ENCODE data around the gene RGS7. TPM values are rescaled to one million over a fixed set of nuclear protein-coding genes. Genes with fewer than 3 reads are reported as not detected.
"Not testable (repeated sequence)": the region's sequence is repeated elsewhere in the genome, so short reads cannot be mapped to it uniquely, and the experiment has no call there.

RGS7 gene
- total and polyA plus RNA-seq, 7 experiments from 2014 or later, result not detected

DNA sequence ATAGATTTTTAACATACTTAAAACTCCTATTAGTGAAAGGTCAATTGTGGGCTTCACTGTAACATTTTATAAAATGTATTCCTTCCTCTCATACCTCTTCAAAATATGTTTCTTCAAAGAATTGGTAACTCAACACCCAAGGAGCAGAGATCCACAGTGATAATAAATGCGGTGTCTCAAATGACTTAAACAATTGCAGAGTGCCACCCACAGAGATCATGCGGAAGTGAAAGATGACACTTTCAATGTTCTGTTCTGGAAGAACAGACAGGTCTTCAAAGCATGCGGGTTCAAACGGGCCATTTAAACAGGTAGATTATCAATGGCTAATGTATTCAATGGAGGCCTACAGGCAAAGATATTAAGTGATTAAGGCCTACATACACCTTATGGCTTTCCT is 588.0 kb downstream of the RGS7 start:
- Histone ChIP-seq H3K36me3 (ENCODE audit: control insufficient read depth in 2 of 3, insufficient read depth in 3 of 3, low read length in 3 of 3) (no peaks in the 10 kb centered on the region), H3K27me3 (ENCODE audit: control insufficient read depth in 2 of 2, insufficient read depth in 2 of 2, low read length in 2 of 2) (no peaks in the 10 kb centered on the region), H3K27ac (ENCODE audit: low read depth, low read length) (no peak overlapping the region), H3K4me1 (ENCODE audit: control insufficient read depth in 2 of 2, insufficient read depth in 2 of 2, low read length in 2 of 2) (no peaks in the 10 kb centered on the region), H3K4me3 (ENCODE audit: low read length) (no peak overlapping the region), H3K9me3 (ENCODE audit: control insufficient read depth in 2 of 3, low read length in 3 of 3) (no peaks in the 10 kb centered on the region)
- ATAC-seq (no peak), DNase-seq (no peak)
- H3K4me3 Mint-ChIP-seq, result no peak overlapping the region
- intact Hi-C loops (cut with micrococcal nuclease), result no loop called here
- H3K27ac Mint-ChIP-seq, result no peak overlapping the region
- no peaks in the 10 kb centered on the region for H3K36me3 Mint-ChIP-seq
- POLR2A ChIA-PET, result no interaction called here
- H3K4me1 Mint-ChIP-seq, result no peaks in the 10 kb centered on the region
- CTCF ChIA-PET, result no interaction called here
- H3K9me3 Mint-ChIP-seq, result peaks cover 0 to 3% (median 0%) of the 10 kb centered on the region in 11 donors
- H3K27me3 Mint-ChIP-seq, result peaks cover 0 to 17% (median 4%) of the 10 kb centered on the region in 5 donors

DNA sequence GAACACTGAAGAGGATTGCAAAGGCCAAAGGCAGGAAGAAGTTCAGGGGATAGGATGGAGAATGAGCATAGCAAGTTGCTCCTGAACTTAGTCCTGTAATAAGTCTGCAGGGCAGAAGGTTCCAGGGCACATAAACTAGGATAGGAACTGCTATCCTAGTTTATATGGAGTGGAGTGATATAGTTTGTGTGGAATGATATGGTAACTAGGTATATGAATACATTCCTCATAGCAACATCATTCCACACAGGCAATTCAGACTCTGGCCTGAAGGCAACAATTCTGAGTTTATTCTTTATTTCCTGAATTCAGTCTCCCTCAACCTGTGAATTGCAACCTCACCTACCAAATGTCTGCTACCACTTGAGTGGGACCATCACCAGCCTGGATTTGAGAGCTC is 590.2 kb downstream of the RGS7 start:
- Histone ChIP-seq H3K4me1 (ENCODE audit: control insufficient read depth in 2 of 2, insufficient read depth in 2 of 2, low read length in 2 of 2) (no peaks in the 10 kb centered on the region), H3K9me3 (ENCODE audit: control insufficient read depth in 2 of 3, low read length in 3 of 3) (no peaks in the 10 kb centered on the region), H3K27me3 (ENCODE audit: control insufficient read depth in 2 of 2, insufficient read depth in 2 of 2, low read length in 2 of 2) (no peaks in the 10 kb centered on the region), H3K4me3 (ENCODE audit: low read length) (no peak overlapping the region), H3K27ac (ENCODE audit: low read depth, low read length) (no peak overlapping the region), H3K36me3 (ENCODE audit: control insufficient read depth in 2 of 3, insufficient read depth in 3 of 3, low read length in 3 of 3) (no peaks in the 10 kb centered on the region)
- DNase-seq (no peak), ATAC-seq (no peak)
- Mint-ChIP-seq H3K27ac (no peak overlapping the region), H3K27me3 (peaks cover 0 to 17% (median 4%) of the 10 kb centered on the region in 5 donors), H3K36me3 (no peaks in the 10 kb centered on the region), H3K9me3 (peaks cover 0 to 5% (median 0%) of the 10 kb centered on the region in 11 donors), H3K4me3 (no peak overlapping the region), H3K4me1 (no peaks in the 10 kb centered on the region)
- ChIA-PET POLR2A (no interaction called here), CTCF (no interaction called here)
- intact Hi-C loops (cut with micrococcal nuclease), result no loop called here

DNA sequence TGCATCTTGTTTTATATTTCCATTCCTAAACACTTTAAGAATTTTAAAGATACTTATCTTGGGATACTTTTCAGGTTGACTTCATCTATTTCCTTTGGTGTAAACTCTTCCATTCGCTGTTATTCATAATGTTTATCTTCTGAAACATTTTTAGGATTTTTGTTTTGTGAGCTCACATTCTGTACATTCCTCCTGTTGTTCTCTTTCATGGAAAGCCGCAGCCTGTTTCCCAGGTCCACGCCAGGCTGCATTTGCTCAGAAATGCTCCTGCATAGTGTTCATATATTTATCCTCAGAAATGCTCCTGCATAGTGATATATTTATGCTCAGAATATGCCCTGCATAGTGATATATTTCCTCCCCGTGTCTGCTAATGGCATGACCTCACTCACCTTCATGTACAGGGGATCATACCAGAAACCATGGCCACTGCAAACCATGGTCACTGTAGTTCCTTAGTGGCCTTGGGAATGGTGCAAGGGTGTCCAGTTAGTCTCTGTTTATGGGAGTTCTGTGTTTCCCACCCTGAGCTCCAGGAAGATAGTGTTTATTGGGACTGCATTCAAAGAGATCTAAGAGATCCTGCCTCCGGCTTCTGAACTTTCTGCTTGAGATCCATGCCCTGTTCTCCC is 591.2 kb downstream of the RGS7 start:
- peaks cover 0 to 12% (median 0%) of the 10 kb centered on the region in 5 donors for H3K27me3 Mint-ChIP-seq
- Histone ChIP-seq H3K4me1 (ENCODE audit: control insufficient read depth in 2 of 2, insufficient read depth in 2 of 2, low read length in 2 of 2) (no peaks in the 10 kb centered on the region), H3K4me3 (ENCODE audit: low read length) (no peak overlapping the region), H3K36me3 (ENCODE audit: control insufficient read depth in 2 of 3, insufficient read depth in 3 of 3, low read length in 3 of 3) (no peaks in the 10 kb centered on the region), H3K27ac (ENCODE audit: low read depth, low read length) (no peak overlapping the region), H3K9me3 (ENCODE audit: control insufficient read depth in 2 of 3, low read length in 3 of 3) (no peaks in the 10 kb centered on the region), H3K27me3 (ENCODE audit: control insufficient read depth in 2 of 2, insufficient read depth in 2 of 2, low read length in 2 of 2) (no peaks in the 10 kb centered on the region)
- DNase-seq (no peak), ATAC-seq (no peak)
- H3K4me3 Mint-ChIP-seq, result no peak overlapping the region
- no peaks in the 10 kb centered on the region for H3K4me1 Mint-ChIP-seq
- intact Hi-C loops (cut with micrococcal nuclease), result no loop called here
- ChIA-PET POLR2A (no interaction called here), CTCF (no interaction called here)
- H3K27ac Mint-ChIP-seq, result no peak overlapping the region
- no peaks in the 10 kb centered on the region for H3K36me3 Mint-ChIP-seq
- peaks cover 0 to 5% (median 0%) of the 10 kb centered on the region in 11 donors for H3K9me3 Mint-ChIP-seq

DNA sequence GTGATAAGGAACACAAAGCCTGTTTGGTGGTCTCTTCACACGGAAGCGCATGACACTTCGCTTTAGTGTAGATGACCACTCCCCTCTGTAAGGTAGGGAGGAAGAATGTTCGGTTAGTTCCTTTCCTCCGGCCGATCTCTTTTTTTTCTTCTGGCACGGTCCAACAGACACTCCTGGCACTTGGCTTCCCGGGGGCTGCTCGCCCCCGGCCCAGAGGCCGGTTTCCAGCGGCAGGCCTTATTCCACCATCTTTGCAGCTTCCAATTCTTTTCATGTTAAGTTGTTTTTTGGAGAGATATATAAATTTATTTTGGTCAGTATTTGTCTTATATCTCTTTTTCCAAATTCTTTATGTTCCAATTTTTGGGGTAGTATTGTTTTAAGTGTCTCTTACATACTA is 593.2 kb downstream of the RGS7 start:
- Histone ChIP-seq H3K27me3 (ENCODE audit: control insufficient read depth in 2 of 2, insufficient read depth in 2 of 2, low read length in 2 of 2) (no peaks in the 10 kb centered on the region), H3K9me3 (ENCODE audit: control insufficient read depth in 2 of 3, low read length in 3 of 3) (no peaks in the 10 kb centered on the region), H3K27ac (ENCODE audit: low read depth, low read length) (no peak overlapping the region), H3K4me3 (ENCODE audit: low read length) (no peak overlapping the region), H3K4me1 (ENCODE audit: control insufficient read depth in 2 of 2, insufficient read depth in 2 of 2, low read length in 2 of 2) (no peaks in the 10 kb centered on the region), H3K36me3 (ENCODE audit: control insufficient read depth in 2 of 3, insufficient read depth in 3 of 3, low read length in 3 of 3) (no peaks in the 10 kb centered on the region)
- H3K27me3 Mint-ChIP-seq, result peaks cover 0 to 4% (median 0%) of the 10 kb centered on the region in 5 donors
- intact Hi-C loops (cut with micrococcal nuclease), result no loop called here
- no peak overlapping the region for H3K27ac Mint-ChIP-seq
- DNase-seq (no peak), ATAC-seq (no peak)
- H3K4me1 Mint-ChIP-seq, result no peaks in the 10 kb centered on the region
- no peaks in the 10 kb centered on the region for H3K36me3 Mint-ChIP-seq
- ChIA-PET POLR2A (no interaction called here), CTCF (no interaction called here)
- H3K9me3 Mint-ChIP-seq, result peaks cover 0 to 5% (median 0%) of the 10 kb centered on the region in 11 donors
- H3K4me3 Mint-ChIP-seq, result no peak overlapping the region

DNA sequence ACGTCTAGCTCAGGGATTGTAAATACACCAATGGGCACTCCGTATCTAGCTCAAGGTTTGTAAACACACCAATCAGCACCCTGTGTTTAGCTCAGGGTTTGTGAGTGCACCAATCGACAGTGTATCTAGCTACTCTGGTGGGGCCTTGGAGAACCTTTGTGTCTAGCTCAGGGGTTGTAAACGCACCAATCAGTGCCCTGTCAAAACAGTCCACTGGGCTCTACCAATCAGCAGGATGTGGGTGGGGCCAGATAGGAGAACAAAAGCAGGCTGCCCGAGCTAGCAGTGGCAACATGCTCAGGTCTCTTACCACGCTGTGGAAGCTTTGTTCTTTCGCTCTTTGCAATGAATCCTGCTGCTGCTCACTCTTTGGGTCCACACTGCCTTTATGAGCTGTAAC is 593.9 kb downstream of the RGS7 start:
- H3K27ac Mint-ChIP-seq; H3K36me3 ChIP-seq (ENCODE audit: control insufficient read depth in 2 of 3, insufficient read depth in 3 of 3, low read length in 3 of 3); DNase-seq; H3K9me3 Mint-ChIP-seq; H3K4me3 ChIP-seq (ENCODE audit: low read length); POLR2A ChIA-PET; intact Hi-C loops (cut with micrococcal nuclease); H3K4me3 Mint-ChIP-seq; CTCF ChIA-PET; H3K4me1 ChIP-seq (ENCODE audit: control insufficient read depth in 2 of 2, insufficient read depth in 2 of 2, low read length in 2 of 2); H3K36me3 Mint-ChIP-seq; H3K27me3 ChIP-seq (ENCODE audit: control insufficient read depth in 2 of 2, insufficient read depth in 2 of 2, low read length in 2 of 2); H3K4me1 Mint-ChIP-seq; H3K27me3 Mint-ChIP-seq; H3K9me3 ChIP-seq (ENCODE audit: control insufficient read depth in 2 of 3, low read length in 3 of 3); H3K27ac ChIP-seq (ENCODE audit: low read depth, low read length); ATAC-seq: not testable (repeated sequence)

DNA sequence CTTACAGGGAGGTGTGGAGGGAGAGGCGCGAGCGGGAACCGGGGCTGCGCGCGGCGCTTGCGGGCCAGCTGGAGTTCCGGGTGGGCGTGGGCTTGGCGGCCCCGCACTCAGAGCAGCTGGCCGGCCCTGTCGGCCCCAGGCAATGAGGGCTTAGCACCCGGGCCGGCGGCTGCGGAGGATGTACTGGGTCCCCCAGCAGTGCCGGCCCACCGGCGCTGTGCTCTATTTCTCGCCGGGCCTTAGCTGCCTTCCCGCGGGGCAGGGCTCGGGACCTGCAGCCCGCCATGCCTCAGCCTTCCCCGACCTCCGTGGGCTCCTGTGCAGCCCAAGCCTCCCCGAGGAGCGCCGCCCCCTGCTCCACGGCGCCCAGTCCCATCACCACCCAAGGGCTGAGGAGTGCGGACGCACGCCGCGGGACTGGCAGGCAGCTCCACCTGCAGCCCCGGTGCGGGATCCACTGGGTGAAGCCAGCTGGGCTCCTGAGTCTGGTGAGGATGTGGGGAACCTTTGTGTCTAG is 594.5 kb downstream of the RGS7 start:
- intact Hi-C loops (cut with micrococcal nuclease); ATAC-seq; H3K9me3 Mint-ChIP-seq; DNase-seq; H3K27ac Mint-ChIP-seq; H3K4me3 Mint-ChIP-seq; CTCF ChIA-PET; POLR2A ChIA-PET; H3K36me3 ChIP-seq (ENCODE audit: control insufficient read depth in 2 of 3, insufficient read depth in 3 of 3, low read length in 3 of 3); H3K4me1 Mint-ChIP-seq; H3K4me3 ChIP-seq (ENCODE audit: low read length); H3K27ac ChIP-seq (ENCODE audit: low read depth, low read length); H3K27me3 Mint-ChIP-seq; H3K27me3 ChIP-seq (ENCODE audit: control insufficient read depth in 2 of 2, insufficient read depth in 2 of 2, low read length in 2 of 2); H3K36me3 Mint-ChIP-seq; H3K4me1 ChIP-seq (ENCODE audit: control insufficient read depth in 2 of 2, insufficient read depth in 2 of 2, low read length in 2 of 2); H3K9me3 ChIP-seq (ENCODE audit: control insufficient read depth in 2 of 3, low read length in 3 of 3): not testable (repeated sequence)

DNA sequence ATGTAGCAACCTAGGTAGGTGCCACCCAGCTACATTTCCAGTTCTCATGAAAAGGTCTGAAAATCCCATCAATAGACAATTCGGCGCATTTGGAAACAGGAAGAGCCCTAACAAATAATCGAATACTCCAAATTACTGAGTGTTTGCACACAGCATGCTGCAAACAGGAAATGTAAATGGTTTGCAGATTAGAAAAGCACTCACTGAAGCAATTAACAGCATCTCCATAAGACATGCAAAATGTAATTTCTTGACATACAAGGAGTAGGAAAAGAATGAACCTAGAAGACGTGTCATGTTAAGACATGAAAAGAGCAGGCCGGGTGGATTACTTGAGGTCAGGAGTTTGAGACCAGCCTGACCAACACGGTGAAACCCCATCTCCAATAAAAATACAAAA is 598.2 kb downstream of the RGS7 start:
- H3K36me3 ChIP-seq (ENCODE audit: control insufficient read depth in 2 of 3, insufficient read depth in 3 of 3, low read length in 3 of 3); H3K36me3 Mint-ChIP-seq; H3K4me1 ChIP-seq (ENCODE audit: control insufficient read depth in 2 of 2, insufficient read depth in 2 of 2, low read length in 2 of 2); DNase-seq; H3K4me3 ChIP-seq (ENCODE audit: low read length); ATAC-seq; POLR2A ChIA-PET; CTCF ChIA-PET; H3K9me3 Mint-ChIP-seq; H3K27me3 ChIP-seq (ENCODE audit: control insufficient read depth in 2 of 2, insufficient read depth in 2 of 2, low read length in 2 of 2); H3K27me3 Mint-ChIP-seq; H3K4me1 Mint-ChIP-seq; H3K27ac Mint-ChIP-seq; H3K27ac ChIP-seq (ENCODE audit: low read depth, low read length); H3K9me3 ChIP-seq (ENCODE audit: control insufficient read depth in 2 of 3, low read length in 3 of 3); intact Hi-C loops (cut with micrococcal nuclease); H3K4me3 Mint-ChIP-seq: not testable (repeated sequence)

Data from naive thymus-derived CD4-positive, alpha-beta T cell (primary cell).